Renal pelvis (tissue), 4 donors: Measurements from ENCODE around the gene SCAMP1. TPM values are rescaled to one million over a fixed set of nuclear protein-coding genes. Genes with fewer than 3 reads are reported as not detected.
"Not testable (repeated sequence)": the region's sequence is repeated elsewhere in the genome, so short reads cannot be mapped to it uniquely, and the experiment has no call there.

Experiments used
- DNase-seq: peaks from one replicate; pipeline ENCODE4 v3.0.0-alpha.2; 2013
- polyA plus RNA-seq, 3 donors: library from polyadenylated mRNA; unstranded; fragments of 120-200 nt; gene quantifications; one replicate each; pipeline ENCODE4 v1.2.1, GENCODE V29; 2013; ENCODE audit not compliant: insufficient read length in 3 of 3

The SCAMP1 gene
- polyA plus RNA-seq, 3 donors, result 44.6 to 54.0 (median 44.7) TPM

GRCh38 chr5:78354066-78354670, 6.2 kb upstream of the SCAMP1 start:
- no peak for DNase-seq

GRCh38 chr5:78355561-78355960, 4.9 kb upstream of the SCAMP1 start:
- no peak for DNase-seq

- DNase-seq, result not testable (repeated sequence)
Measured at GRCh38 chr5:78359455-78359830, 974 bp upstream of the SCAMP1 start.

GRCh38 chr5:78360674-78360923, 182 bp downstream of the SCAMP1 start:
- DNase-seq, result no peak

- peak; percentile 47 for DNase-seq
Measured at GRCh38 chr5:78360924-78361630, 660 bp downstream of the SCAMP1 start.

GRCh38 chr5:78361631-78361993, 1.2 kb downstream of the SCAMP1 start:
- DNase-seq, result no peak

- DNase-seq, result peak; percentile 11
Measured at GRCh38 chr5:78362220-78362619, 1.8 kb downstream of the SCAMP1 start.

- DNase-seq, result no peak
Measured at GRCh38 chr5:78364005-78364404, 3.6 kb downstream of the SCAMP1 start.

GRCh38 chr5:78367318-78367991, 7.0 kb downstream of the SCAMP1 start:
- DNase-seq, result no peak

GRCh38 chr5:78369680-78370079, 9.3 kb downstream of the SCAMP1 start:
- DNase-seq, result no peak

- DNase-seq, result no peak
Measured at GRCh38 chr5:78373231-78373630, 12.8 kb downstream of the SCAMP1 start.

- no peak for DNase-seq
Measured at GRCh38 chr5:78376315-78376714, 15.9 kb downstream of the SCAMP1 start.

GRCh38 chr5:78377056-78377717, 16.8 kb downstream of the SCAMP1 start:
- no peak for DNase-seq

- DNase-seq, result no peak
Measured at GRCh38 chr5:78377718-78378105, 17.3 kb downstream of the SCAMP1 start.

GRCh38 chr5:78387468-78388153, 27.2 kb downstream of the SCAMP1 start:
- no peak for DNase-seq

GRCh38 chr5:78391357-78391756, 30.9 kb downstream of the SCAMP1 start:
- not testable (repeated sequence) for DNase-seq

- no peak for DNase-seq
Measured at GRCh38 chr5:78397831-78398230, 37.4 kb downstream of the SCAMP1 start.

- DNase-seq, result no peak
Measured at GRCh38 chr5:78399116-78399515, 38.7 kb downstream of the SCAMP1 start.

GRCh38 chr5:78404682-78405293, 44.4 kb downstream of the SCAMP1 start:
- DNase-seq, result no peak

GRCh38 chr5:78405829-78406750, 45.7 kb downstream of the SCAMP1 start:
- peak; percentile 7 for DNase-seq

- no peak for DNase-seq
Measured at GRCh38 chr5:78407458-78407857, 47.0 kb downstream of the SCAMP1 start.
